SH-SY5Y (cell line): ENCODE results near the gene SIRT6.

ENCODE experiments used
- GATA2 ChIP-seq: IDR thresholded peaks from 2 replicates; pipeline ENCODE4 v1.6.1; 2011; ENCODE audit warnings: mild to moderate bottlenecking, low read depth, low read length
- GATA3 ChIP-seq: IDR thresholded peaks from 2 replicates; pipeline ENCODE4 v1.6.1; 2011; ENCODE audit warnings: low read depth, mild to moderate bottlenecking, low read length, moderate library complexity

DNA sequence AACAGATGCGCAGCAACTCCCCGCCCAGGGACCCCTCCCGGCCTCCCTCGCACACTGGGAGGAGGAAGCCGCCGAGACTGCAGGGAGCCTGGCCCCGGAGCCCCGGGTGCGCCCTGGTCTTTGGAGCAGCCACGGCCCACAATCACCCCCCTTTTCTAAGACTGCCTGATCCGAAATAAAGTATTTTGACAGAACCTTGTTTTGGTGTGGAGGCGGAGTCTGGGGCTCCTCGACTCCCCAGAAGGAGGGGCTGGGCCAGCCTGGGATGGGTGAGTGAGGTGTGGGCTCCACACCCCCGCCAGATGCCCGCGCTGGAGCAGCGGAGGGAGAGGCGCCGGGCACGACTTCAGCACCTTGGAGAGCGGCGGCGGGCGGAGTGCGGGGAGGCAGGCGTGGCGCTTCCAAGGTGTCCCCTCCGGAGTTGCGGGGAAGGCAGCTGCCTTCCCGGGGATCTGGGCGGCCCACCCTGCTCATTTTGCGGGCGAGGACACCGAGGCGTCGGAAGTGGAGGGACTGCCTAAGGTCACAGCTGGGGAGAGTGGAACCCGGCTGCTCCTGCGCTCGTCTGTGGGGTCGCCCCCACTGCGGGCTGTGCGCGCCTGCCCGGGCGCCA is 9.4 kb downstream of the SIRT6 start:
- TF ChIP-seq GATA3 (no peak), GATA2 (no peak)
